GM12874 (cell line): ENCODE data around the gene STX1A.

Experiments
- CTCF ChIP-seq: IDR thresholded peaks from 2 replicates; pipeline ENCODE4 v1.5.1; 2011; ENCODE audit warnings: low read depth, mild to moderate bottlenecking, control low read depth, low read length, moderate library complexity; ENCODE audit not compliant: insufficient read depth

The STX1A gene

GRCh38 chr7:73708961-73709549, 10.4 kb downstream of the STX1A start:
- TF ChIP-seq CTCF = no peak

- no peak for TF ChIP-seq CTCF
Observed at GRCh38 chr7:73707045-73707631, 12.3 kb downstream of the STX1A start.

DNA sequence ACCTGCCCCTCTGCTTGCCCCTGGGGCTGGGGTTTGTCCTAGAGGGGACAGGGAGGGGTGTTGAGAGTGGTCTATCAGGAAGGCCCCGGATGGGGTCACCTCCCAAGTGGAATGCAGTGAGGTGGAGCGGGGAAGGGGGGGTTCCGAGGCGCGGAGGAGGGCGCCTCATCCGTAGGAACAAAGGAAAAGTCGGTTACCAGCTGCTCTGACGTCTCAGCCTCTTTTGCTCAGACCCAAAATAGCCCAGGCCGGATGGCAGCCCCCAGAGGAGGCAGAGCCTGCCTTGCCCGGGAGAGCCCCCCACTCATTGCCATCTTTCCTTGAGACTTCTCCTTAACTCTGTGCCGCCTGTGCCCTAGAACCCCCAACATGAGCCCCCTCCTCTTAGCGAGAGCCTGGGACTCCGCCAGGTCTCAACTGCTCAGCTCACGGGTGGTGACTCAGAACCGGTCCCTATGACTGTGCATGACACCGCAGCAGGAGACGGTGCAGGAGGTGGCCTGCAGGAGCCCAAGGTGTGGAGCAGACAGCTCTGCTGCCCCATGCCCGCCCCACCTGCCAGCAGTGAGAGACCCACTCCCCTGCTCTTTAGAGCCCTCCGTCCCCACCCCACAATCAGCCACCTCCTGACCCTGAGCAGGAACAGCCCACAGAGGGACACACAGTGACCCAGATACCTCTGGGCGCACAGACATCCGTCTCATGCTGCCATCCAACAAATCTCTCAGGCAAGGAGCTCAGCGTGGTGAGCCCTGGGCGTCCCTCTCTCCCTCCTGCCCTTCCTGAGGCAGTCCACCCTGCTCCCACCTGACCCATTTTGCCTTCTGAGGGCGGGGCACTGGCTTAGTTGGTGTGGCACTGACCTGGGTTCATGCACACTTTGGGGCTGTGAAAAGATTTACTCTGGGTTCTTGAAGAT, 13.1 kb downstream of the STX1A start:
- no peak for TF ChIP-seq CTCF

- TF ChIP-seq CTCF = no peak
Observed at GRCh38 chr7:73705551-73705920, 13.9 kb downstream of the STX1A start.

- TF ChIP-seq CTCF = no peak
Observed at GRCh38 chr7:73704640-73705550, 14.6 kb downstream of the STX1A start.

DNA sequence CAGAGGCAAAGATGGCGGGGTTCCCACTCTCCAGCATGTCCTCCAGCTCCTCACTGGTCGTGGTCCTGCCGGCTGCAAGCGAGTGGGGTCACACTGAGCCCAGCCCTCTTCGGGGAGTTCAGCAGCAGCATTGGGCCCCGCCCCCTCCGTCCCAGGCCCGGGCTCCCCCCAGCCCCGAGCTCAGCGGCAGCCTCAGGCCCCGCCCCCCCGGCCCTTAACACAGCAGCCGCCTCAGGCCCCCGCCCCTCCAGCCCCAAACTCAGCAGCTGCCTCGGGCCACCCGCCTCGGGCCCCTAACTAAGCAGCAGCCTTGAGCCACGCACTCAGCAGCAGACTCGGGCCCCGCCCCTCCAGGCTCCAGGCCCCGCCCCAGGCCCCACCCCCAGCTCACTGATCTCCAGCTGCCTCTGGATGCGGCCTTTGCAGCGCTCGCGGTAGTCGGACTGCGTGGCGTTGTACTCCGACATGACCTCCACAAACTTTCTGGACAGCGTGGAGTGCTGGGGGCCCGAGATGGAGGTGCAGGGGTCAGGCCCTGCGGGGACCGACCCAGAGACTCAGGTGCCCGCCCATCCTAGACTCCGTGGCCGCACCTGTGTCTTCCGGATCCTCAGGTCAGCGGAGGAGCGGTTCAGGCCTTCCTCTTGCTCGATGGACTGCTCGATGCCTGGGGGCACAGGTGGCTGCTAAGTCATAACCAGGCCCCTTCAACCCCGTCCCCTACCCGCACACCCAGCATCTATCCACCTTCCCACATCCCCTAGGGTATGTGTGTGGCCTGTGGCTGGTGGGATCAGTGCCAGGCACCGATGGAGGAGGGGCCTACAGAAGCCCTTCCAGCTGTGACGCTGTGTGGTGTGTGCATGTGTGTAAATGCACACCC, 15.5 kb downstream of the STX1A start:
- no peak for TF ChIP-seq CTCF
